ENCODE data around the gene POLE2. TPM values are rescaled to one million over a fixed set of nuclear protein-coding genes. Genes with fewer than 3 reads are reported as not detected.

Gene POLE2
- total and polyA plus RNA-seq, 2 experiments from 2014 or later, result 41.9 to 53.3 TPM

DNA sequence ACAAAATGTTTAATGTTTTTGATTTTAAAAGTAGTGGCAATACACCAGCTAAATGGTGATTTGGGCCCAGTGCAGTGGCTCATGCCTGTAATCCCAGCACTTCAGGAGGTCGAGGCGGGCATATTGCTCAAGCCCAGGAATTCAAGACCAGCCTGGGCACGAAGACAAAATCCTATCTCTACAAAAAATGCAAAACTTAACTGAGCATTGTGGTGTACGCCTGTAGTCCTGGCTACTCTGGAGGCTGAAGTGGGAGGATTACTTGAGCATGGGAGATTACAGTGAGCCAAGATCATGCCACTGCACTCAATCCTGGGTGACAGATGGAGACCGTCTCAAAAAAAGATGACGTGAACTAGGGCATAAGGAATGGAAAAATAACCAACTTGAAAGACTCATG, 72.2 kb downstream of the POLE2 start (continued):
- TF ChIP-seq, protein P1, sequence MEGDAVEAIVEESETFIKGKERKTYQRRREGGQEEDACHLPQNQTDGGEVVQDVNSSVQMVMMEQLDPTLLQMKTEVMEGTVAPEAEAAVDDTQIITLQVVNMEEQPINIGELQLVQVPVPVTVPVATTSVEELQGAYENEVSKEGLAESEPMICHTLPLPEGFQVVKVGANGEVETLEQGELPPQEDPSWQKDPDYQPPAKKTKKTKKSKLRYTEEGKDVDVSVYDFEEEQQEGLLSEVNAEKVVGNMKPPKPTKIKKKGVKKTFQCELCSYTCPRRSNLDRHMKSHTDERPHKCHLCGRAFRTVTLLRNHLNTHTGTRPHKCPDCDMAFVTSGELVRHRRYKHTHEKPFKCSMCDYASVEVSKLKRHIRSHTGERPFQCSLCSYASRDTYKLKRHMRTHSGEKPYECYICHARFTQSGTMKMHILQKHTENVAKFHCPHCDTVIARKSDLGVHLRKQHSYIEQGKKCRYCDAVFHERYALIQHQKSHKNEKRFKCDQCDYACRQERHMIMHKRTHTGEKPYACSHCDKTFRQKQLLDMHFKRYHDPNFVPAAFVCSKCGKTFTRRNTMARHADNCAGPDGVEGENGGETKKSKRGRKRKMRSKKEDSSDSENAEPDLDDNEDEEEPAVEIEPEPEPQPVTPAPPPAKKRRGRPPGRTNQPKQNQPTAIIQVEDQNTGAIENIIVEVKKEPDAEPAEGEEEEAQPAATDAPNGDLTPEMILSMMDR (conservative IDR thresholded peaks at IDR 0.05; ENCODE audit: low read depth in 2 of 2), result no peak
- no peak for TF ChIP-seq NANOG (IDR thresholded peaks at IDR 0.05; ENCODE audit: borderline replicate concordance)
- TF ChIP-seq, protein P2, sequence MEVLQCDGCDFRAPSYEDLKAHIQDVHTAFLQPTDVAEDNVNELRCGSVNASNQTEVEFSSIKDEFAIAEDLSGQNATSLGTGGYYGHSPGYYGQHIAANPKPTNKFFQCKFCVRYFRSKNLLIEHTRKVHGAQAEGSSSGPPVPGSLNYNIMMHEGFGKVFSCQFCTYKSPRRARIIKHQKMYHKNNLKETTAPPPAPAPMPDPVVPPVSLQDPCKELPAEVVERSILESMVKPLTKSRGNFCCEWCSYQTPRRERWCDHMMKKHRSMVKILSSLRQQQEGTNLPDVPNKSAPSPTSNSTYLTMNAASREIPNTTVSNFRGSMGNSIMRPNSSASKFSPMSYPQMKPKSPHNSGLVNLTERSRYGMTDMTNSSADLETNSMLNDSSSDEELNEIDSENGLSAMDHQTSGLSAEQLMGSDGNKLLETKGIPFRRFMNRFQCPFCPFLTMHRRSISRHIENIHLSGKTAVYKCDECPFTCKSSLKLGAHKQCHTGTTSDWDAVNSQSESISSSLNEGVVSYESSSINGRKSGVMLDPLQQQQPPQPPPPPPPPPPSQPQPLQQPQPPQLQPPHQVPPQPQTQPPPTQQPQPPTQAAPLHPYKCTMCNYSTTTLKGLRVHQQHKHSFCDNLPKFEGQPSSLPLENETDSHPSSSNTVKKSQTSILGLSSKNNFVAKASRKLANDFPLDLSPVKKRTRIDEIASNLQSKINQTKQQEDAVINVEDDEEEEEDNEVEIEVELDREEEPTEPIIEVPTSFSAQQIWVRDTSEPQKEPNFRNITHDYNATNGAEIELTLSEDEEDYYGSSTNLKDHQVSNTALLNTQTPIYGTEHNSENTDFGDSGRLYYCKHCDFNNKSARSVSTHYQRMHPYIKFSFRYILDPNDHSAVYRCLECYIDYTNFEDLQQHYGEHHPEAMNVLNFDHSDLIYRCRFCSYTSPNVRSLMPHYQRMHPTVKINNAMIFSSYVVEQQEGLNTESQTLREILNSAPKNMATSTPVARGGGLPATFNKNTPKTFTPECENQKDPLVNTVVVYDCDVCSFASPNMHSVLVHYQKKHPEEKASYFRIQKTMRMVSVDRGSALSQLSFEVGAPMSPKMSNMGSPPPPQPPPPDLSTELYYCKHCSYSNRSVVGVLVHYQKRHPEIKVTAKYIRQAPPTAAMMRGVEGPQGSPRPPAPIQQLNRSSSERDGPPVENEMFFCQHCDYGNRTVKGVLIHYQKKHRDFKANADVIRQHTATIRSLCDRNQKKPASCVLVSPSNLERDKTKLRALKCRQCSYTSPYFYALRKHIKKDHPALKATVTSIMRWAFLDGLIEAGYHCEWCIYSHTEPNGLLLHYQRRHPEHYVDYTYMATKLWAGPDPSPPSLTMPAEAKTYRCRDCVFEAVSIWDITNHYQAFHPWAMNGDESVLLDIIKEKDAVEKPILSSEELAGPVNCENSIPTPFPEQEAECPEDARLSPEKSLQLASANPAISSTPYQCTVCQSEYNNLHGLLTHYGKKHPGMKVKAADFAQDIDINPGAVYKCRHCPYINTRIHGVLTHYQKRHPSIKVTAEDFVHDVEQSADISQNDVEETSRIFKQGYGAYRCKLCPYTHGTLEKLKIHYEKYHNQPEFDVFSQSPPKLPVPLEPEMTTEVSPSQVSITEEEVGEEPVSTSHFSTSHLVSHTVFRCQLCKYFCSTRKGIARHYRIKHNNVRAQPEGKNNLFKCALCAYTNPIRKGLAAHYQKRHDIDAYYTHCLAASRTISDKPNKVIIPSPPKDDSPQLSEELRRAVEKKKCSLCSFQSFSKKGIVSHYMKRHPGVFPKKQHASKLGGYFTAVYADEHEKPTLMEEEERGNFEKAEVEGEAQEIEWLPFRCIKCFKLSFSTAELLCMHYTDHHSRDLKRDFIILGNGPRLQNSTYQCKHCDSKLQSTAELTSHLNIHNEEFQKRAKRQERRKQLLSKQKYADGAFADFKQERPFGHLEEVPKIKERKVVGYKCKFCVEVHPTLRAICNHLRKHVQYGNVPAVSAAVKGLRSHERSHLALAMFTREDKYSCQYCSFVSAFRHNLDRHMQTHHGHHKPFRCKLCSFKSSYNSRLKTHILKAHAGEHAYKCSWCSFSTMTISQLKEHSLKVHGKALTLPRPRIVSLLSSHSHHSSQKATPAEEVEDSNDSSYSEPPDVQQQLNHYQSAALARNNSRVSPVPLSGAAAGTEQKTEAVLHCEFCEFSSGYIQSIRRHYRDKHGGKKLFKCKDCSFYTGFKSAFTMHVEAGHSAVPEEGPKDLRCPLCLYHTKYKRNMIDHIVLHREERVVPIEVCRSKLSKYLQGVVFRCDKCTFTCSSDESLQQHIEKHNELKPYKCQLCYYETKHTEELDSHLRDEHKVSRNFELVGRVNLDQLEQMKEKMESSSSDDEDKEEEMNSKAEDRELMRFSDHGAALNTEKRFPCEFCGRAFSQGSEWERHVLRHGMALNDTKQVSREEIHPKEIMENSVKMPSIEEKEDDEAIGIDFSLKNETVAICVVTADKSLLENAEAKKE (CRISPR knock-in tag; IDR thresholded peaks at IDR 0.05), result no peak

DNA sequence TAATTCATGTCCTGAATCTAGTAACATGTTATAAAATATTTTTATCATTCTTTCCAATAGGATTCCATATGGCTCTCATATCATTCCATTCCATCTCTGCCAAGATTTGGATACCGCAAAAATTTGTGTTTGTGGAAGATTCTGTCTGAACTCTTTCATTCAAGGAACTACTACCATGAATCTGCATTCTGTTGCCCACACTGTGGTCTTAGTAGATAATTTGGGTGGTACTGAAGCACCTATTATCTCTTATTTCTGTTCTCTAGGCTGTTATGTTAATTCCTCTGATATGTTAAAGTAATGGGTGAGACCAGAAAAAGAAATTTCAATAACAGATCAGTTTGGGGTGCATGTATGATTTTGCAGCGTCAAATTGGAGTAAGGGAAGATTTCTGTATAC, 73.8 kb downstream of the POLE2 start:
- Histone ChIP-seq H3K4me2 (no peak overlapping the region), H3K4me1 (ENCODE audit: insufficient read depth) (no peaks in the 10 kb centered on the region; the same call in 1 of the 2 replicates), H3K27me3 (ENCODE audit: insufficient read depth) (no peaks in the 10 kb centered on the region), H3F3A (replicated peaks; ENCODE audit: low read depth) (peaks cover 10% of the 10 kb centered on the region), H3K36me3 (ENCODE audit: insufficient read depth) (peaks cover 19% of the 10 kb centered on the region), H3K4me3 (no peak overlapping the region), H3K79me2 (replicated peaks; ENCODE audit: insufficient read depth) (peaks cover 32% of the 10 kb centered on the region), H4K20me1 (replicated peaks; ENCODE audit: insufficient read depth) (peaks cover 34% of the 10 kb centered on the region), H2AFZ (no peak overlapping the region), H3K27ac (ENCODE audit: low read depth) (no peak overlapping the region), H3K9me2 (ENCODE audit: insufficient read depth) (no peaks in the 10 kb centered on the region)
- peaks cover 48% of the 10 kb centered on the region for H3K36me3 Mint-ChIP-seq (ENCODE audit: low read depth)
- H3K4me3 Mint-ChIP-seq, result no peak overlapping the region
- ATAC-seq (no peak), DNase-seq (ENCODE audit: low spot score) (no peak)
- no peak overlapping the region for H3K27ac Mint-ChIP-seq
- H3K9me3 Mint-ChIP-seq, result no peaks in the 10 kb centered on the region
- no peaks in the 10 kb centered on the region for H3K27me3 Mint-ChIP-seq (ENCODE audit: insufficient read depth, low read depth, poor library complexity)
- peaks cover 3% of the 10 kb centered on the region; the same call in 2 of the 3 replicates for H3K4me1 Mint-ChIP-seq
- TF ChIP-seq EZH2 (IDR thresholded peaks at IDR 0.05; ENCODE audit: low read depth, unreplicated experiment) (no peak), JUNB (IDR thresholded peaks at IDR 0.05; ENCODE audit: unreplicated experiment) (no peak), ZNF331 (CRISPR knock-in tag; IDR thresholded peaks at IDR 0.05; ENCODE audit: low read depth) (no peak), EZH2phosphoT487 (IDR thresholded peaks at IDR 0.05; ENCODE audit: unreplicated experiment) (no peak), CREB1 (CRISPR knock-in tag; IDR thresholded peaks at IDR 0.05; ENCODE audit: low read depth) (no peak)
- TF ChIP-seq, protein P3, sequence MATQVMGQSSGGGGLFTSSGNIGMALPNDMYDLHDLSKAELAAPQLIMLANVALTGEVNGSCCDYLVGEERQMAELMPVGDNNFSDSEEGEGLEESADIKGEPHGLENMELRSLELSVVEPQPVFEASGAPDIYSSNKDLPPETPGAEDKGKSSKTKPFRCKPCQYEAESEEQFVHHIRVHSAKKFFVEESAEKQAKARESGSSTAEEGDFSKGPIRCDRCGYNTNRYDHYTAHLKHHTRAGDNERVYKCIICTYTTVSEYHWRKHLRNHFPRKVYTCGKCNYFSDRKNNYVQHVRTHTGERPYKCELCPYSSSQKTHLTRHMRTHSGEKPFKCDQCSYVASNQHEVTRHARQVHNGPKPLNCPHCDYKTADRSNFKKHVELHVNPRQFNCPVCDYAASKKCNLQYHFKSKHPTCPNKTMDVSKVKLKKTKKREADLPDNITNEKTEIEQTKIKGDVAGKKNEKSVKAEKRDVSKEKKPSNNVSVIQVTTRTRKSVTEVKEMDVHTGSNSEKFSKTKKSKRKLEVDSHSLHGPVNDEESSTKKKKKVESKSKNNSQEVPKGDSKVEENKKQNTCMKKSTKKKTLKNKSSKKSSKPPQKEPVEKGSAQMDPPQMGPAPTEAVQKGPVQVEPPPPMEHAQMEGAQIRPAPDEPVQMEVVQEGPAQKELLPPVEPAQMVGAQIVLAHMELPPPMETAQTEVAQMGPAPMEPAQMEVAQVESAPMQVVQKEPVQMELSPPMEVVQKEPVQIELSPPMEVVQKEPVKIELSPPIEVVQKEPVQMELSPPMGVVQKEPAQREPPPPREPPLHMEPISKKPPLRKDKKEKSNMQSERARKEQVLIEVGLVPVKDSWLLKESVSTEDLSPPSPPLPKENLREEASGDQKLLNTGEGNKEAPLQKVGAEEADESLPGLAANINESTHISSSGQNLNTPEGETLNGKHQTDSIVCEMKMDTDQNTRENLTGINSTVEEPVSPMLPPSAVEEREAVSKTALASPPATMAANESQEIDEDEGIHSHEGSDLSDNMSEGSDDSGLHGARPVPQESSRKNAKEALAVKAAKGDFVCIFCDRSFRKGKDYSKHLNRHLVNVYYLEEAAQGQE (IDR thresholded peaks at IDR 0.05; ENCODE audit: unreplicated experiment), result no peak
- TF ChIP-seq, protein P4, sequence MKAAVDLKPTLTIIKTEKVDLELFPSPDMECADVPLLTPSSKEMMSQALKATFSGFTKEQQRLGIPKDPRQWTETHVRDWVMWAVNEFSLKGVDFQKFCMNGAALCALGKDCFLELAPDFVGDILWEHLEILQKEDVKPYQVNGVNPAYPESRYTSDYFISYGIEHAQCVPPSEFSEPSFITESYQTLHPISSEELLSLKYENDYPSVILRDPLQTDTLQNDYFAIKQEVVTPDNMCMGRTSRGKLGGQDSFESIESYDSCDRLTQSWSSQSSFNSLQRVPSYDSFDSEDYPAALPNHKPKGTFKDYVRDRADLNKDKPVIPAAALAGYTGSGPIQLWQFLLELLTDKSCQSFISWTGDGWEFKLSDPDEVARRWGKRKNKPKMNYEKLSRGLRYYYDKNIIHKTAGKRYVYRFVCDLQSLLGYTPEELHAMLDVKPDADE (IDR thresholded peaks at IDR 0.05), result no peak

Data from GM23338 (cell line).